H9 (cell line): Measurements from ENCODE around the gene MAST1. TPM values are rescaled to one million over a fixed set of nuclear protein-coding genes. Genes with fewer than 3 reads are reported as not detected.
A peak's percentile ranks its signal among the peaks of the same experiment; 100 is the strongest.

Source experiments
- DNase-seq: peaks from one replicate; pipeline ENCODE4 v3.0.0-alpha.2; 2017
- H2AFZ ChIP-seq: one replicate; pipeline ENCODE4 v1.6.1; 2013; ENCODE audit warnings: mild to moderate bottlenecking, low read length, control low read depth, moderate library complexity
- H2AK5ac ChIP-seq: 2 replicates; pipeline ENCODE4 v1.6.1; 2013; ENCODE audit warnings: low read length, control low read depth, mixed read lengths; ENCODE audit not compliant: insufficient read length
- H2BK120ac ChIP-seq: one replicate; pipeline ENCODE4 v1.6.1; 2013; ENCODE audit warnings: low read depth, mild to moderate bottlenecking, low read length, control low read depth, inconsistent platforms; ENCODE audit not compliant: poor library complexity, severe bottlenecking
- H2BK12ac ChIP-seq: 2 replicates; pipeline ENCODE4 v1.6.1; 2013; ENCODE audit warnings: low read length, control low read depth, mixed read lengths, low read depth; ENCODE audit not compliant: insufficient read length
- H2BK15ac ChIP-seq: 2 replicates; pipeline ENCODE4 v1.6.1; 2013; ENCODE audit warnings: low read depth, low read length, control low read depth
- H2BK20ac ChIP-seq: one replicate; pipeline ENCODE4 v1.6.1; 2013; ENCODE audit warnings: low read depth, mild to moderate bottlenecking, low read length, control low read depth, inconsistent platforms; ENCODE audit not compliant: poor library complexity, severe bottlenecking
- H2BK5ac ChIP-seq: 2 replicates; pipeline ENCODE4 v1.6.1; 2013; ENCODE audit warnings: low read length, control low read depth, mixed read lengths; ENCODE audit not compliant: insufficient read length
- H3K14ac ChIP-seq: 2 replicates; pipeline ENCODE4 v1.6.1; 2013; ENCODE audit warnings: low read length, control low read depth; ENCODE audit not compliant: insufficient read depth
- H3K18ac ChIP-seq: 2 replicates; pipeline ENCODE4 v1.6.1; 2013; ENCODE audit warnings: low read depth, mild to moderate bottlenecking, mixed read lengths, low read length, control low read depth; ENCODE audit not compliant: insufficient read length
- H3K23ac ChIP-seq: 2 replicates; pipeline ENCODE4 v1.6.1; 2013; ENCODE audit warnings: low read length, control low read depth, mixed read lengths, low read depth; ENCODE audit not compliant: insufficient read length
- H3K23me2 ChIP-seq: 2 replicates; pipeline ENCODE4 v1.6.1; 2013; ENCODE audit warnings: low read depth, mild to moderate bottlenecking, mixed read lengths, low read length, control low read depth; ENCODE audit not compliant: insufficient read length, poor library complexity, severe bottlenecking
- H3K27ac ChIP-seq: 2 replicates; pipeline ENCODE4 v1.5.1; 2013; ENCODE audit warnings: low read length, control low read depth, mixed read lengths, low read depth; ENCODE audit not compliant: insufficient read length
- H3K27me3 ChIP-seq: 2 replicates; pipeline ENCODE4 v1.6.1; 2013; ENCODE audit warnings: low read length, control low read depth, inconsistent platforms; ENCODE audit not compliant: insufficient read depth
- H3K4ac ChIP-seq: 2 replicates; pipeline ENCODE4 v1.6.1; 2013; ENCODE audit warnings: low read depth, mild to moderate bottlenecking, control low read depth, inconsistent platforms, low read length, moderate library complexity
- H3K4me1 ChIP-seq: 2 replicates; pipeline ENCODE4 v1.6.1; 2013; ENCODE audit warnings: low read length, control low read depth, inconsistent platforms; ENCODE audit not compliant: insufficient read depth
- H3K4me2 ChIP-seq: 2 replicates; pipeline ENCODE4 v1.6.1; 2013; ENCODE audit warnings: low read length, control low read depth, mixed read lengths; ENCODE audit not compliant: insufficient read length, insufficient read depth
- H3K56ac ChIP-seq: 2 replicates; pipeline ENCODE4 v1.6.1; 2013; ENCODE audit warnings: low read depth, mild to moderate bottlenecking, mixed read lengths, low read length, control low read depth; ENCODE audit not compliant: insufficient read length
- H3K79me1 ChIP-seq: 2 replicates; pipeline ENCODE4 v1.6.1; 2013; ENCODE audit warnings: low read depth, mild to moderate bottlenecking, moderate library complexity, low read length, control low read depth, inconsistent platforms; ENCODE audit not compliant: insufficient read depth, poor library complexity, severe bottlenecking
- H3K79me2 ChIP-seq: 2 replicates; pipeline ENCODE4 v1.6.1; 2013; ENCODE audit warnings: low read length, control low read depth, inconsistent platforms; ENCODE audit not compliant: insufficient read depth
- H3K9ac ChIP-seq: 2 replicates; pipeline ENCODE4 v1.6.1; 2013; ENCODE audit warnings: low read length, control low read depth, mixed read lengths; ENCODE audit not compliant: insufficient read length; ENCODE audit errors: extremely low read depth
- H3K9me3 ChIP-seq: one replicate; pipeline ENCODE4 v1.6.1; 2013; ENCODE audit warnings: low read depth, low read length, inconsistent platforms; ENCODE audit not compliant: control insufficient read depth
- H3T11ph ChIP-seq: one replicate; pipeline ENCODE4 v1.6.1; 2013; ENCODE audit warnings: mild to moderate bottlenecking, low read length, control low read depth, inconsistent platforms
- H4K20me1 ChIP-seq: one replicate; pipeline ENCODE4 v1.6.1; 2013; ENCODE audit not compliant: control insufficient read depth, insufficient read length, insufficient read depth
- H4K5ac ChIP-seq: 2 replicates; pipeline ENCODE4 v1.6.1; 2013; ENCODE audit warnings: low read depth, mild to moderate bottlenecking, mixed read lengths, low read length, control low read depth; ENCODE audit not compliant: insufficient read length
- H4K8ac ChIP-seq: replicated peaks from 2 replicates; pipeline ENCODE4 v1.6.1; 2013; ENCODE audit warnings: low read length, control low read depth, mixed read lengths, low read depth; ENCODE audit not compliant: insufficient read length
- H4K91ac ChIP-seq: 2 replicates; pipeline ENCODE4 v1.6.1; 2013; ENCODE audit warnings: low read depth, mild to moderate bottlenecking, moderate library complexity, mixed read lengths, low read length, control low read depth; ENCODE audit not compliant: insufficient read length
- H3K27ac Mint-ChIP-seq, 3 experiments: 2 replicates in 2 of 3; 3 replicates in 1 of 3; pipeline ENCODE4 v1.8.0; 2020 to 2021; ENCODE audit warnings: mixed read lengths in 3 of 3, mild to moderate bottlenecking in 1 of 3, moderate library complexity in 1 of 3
- H3K27me3 Mint-ChIP-seq: 2 replicates; pipeline ENCODE4 v1.8.0; 2021; ENCODE audit warnings: low read depth, mild to moderate bottlenecking, moderate library complexity, mixed read lengths
- H3K36me3 Mint-ChIP-seq, 3 experiments: 2 replicates in 2 of 3; 3 replicates in 1 of 3; pipeline ENCODE4 v1.8.0; 2020 to 2021; ENCODE audit warnings: low read depth in 3 of 3, mixed read lengths in 3 of 3; ENCODE audit not compliant: insufficient read depth in 1 of 3
- H3K4me1 Mint-ChIP-seq, 2 experiments: 2 replicates each; pipeline ENCODE4 v1.8.0; 2020; ENCODE audit warnings: mixed read lengths in 2 of 2
- H3K4me3 Mint-ChIP-seq, 2 experiments: 2 replicates in 1 of 2; 3 replicates in 1 of 2; pipeline ENCODE4 v1.8.0; 2020 to 2021; ENCODE audit warnings: mild to moderate bottlenecking in 2 of 2, mixed read lengths in 2 of 2, moderate library complexity in 1 of 2
- H3K9me3 Mint-ChIP-seq, 2 experiments: 2 replicates in 1 of 2; 3 replicates in 1 of 2; pipeline ENCODE4 v1.8.0; 2020; ENCODE audit warnings: mild to moderate bottlenecking in 2 of 2, mixed read lengths in 2 of 2, moderate library complexity in 1 of 2
- WGBS: extraction: QIAGEN DNeasy Blood & Tissue Kit; methylation state at CpG from one replicate; pipeline ENCODE4 v1.1.7; 2013; ENCODE audit warnings: missing lambda C conversion rate, low lambda C conversion rate, mixed read lengths; ENCODE audit not compliant: insufficient read length; ENCODE audit errors: extremely low coverage; 5-methylcytosine and 5-hydroxymethylcytosine counted together
- total RNA-seq: library from RNA; stranded (reverse); gene quantifications from 2 replicates; pipeline ENCODE4 v1.2.1, GENCODE V29; 2021
- TF ChIP-seq, protein P1 (sequence below): fragments of 200-600 bp; sonication (generic); conservative IDR thresholded peaks from 3 replicates; pipeline ENCODE4 v1.8.0; 2021; ENCODE audit warnings: antibody characterized with exemption, mild to moderate bottlenecking

MAST1 gene
- total RNA-seq, 1 experiment from 2014 or later, result 15.1 TPM

DNA sequence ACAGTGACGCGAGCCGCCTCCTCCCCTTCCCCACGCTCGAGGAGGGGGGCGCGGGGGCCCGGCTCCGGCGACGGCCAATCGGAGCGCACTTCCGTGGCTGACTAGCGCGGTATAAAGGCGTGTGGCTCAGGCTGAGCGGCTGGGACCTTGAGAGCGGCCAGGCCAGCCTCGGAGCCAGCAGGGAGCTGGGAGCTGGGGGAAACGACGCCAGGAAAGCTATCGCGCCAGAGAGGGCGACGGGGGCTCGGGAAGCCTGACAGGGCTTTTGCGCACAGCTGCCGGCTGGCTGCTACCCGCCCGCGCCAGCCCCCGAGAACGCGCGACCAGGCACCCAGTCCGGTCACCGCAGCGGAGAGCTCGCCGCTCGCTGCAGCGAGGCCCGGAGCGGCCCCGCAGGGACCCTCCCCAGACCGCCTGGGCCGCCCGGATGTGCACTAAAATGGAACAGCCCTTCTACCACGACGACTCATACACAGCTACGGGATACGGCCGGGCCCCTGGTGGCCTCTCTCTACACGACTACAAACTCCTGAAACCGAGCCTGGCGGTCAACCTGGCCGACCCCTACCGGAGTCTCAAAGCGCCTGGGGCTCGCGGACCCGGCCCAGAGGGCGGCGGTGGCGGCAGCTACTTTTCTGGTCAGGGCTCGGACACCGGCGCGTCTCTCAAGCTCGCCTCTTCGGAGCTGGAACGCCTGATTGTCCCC lies 46.8 kb upstream of the MAST1 start, which contains the start of gene JUNB:
Gene JUNB, plus strand, starts transcription at position 142 of the 706 bp plus-strand sequence. Its CDS starts 286 bp downstream, at position 428.
- Histone ChIP-seq H2AK5ac (no peak within 1 kb of the TSS), H4K8ac (no peak within 1 kb of the TSS), H3T11ph (no peak within 1 kb of the TSS), H3K14ac (peak within 1 kb of the TSS; percentile 92; the same call in 1 of the 2 replicates), H4K20me1 (no peaks in the 10 kb centered on the region), H3K4ac (no peak within 1 kb of the TSS), H3K79me2 (no peaks in the 10 kb centered on the region), H3K79me1 (no peaks in the 10 kb centered on the region), H3K9me3 (no peaks in the 10 kb centered on the region), H3K56ac (no peak within 1 kb of the TSS), H3K4me1 (peaks cover 2% of the 10 kb centered on the region; the same call in 1 of the 2 replicates), H4K5ac (no peak within 1 kb of the TSS), H4K91ac (no peak within 1 kb of the TSS), H3K4me2 (peak within 1 kb of the TSS; percentile 48), H2BK20ac (no peak within 1 kb of the TSS), H3K27ac (no peak within 1 kb of the TSS), H3K27me3 (no peaks in the 10 kb centered on the region; the same call in 1 of the 2 replicates), H3K9ac (peak within 1 kb of the TSS; percentile 6), H2BK12ac (no peak within 1 kb of the TSS), H2BK15ac (no peak within 1 kb of the TSS; the same call in 1 of the 2 replicates), H3K18ac (peak within 1 kb of the TSS; percentile 82), H3K23me2 (peaks cover 37% of the 10 kb centered on the region), H2BK120ac (no peak within 1 kb of the TSS), H3K23ac (no peak within 1 kb of the TSS), H2BK5ac (no peak within 1 kb of the TSS), H2AFZ (no peak within 1 kb of the TSS)
- Mint-ChIP-seq H3K4me3 (peak within 1 kb of the TSS; percentile 85 to 87), H3K4me1 (peaks cover 40 to 41% of the 10 kb centered on the region in 2 experiments), H3K27me3 (peaks cover 8% of the 10 kb centered on the region), H3K36me3 (peaks cover 0 to under 1% (median 0%) of the 10 kb centered on the region in 3 experiments; a peak in 2 of 7 replicates), H3K9me3 (no peaks in the 10 kb centered on the region), H3K27ac (peak within 1 kb of the TSS in 2 of 3 experiments; percentile 73 to 90; a peak in 4 of 7 replicates)
- WGBS, result no CpG with 5 or more reads among the region's 73 CpGs
- TF ChIP-seq, protein P1, sequence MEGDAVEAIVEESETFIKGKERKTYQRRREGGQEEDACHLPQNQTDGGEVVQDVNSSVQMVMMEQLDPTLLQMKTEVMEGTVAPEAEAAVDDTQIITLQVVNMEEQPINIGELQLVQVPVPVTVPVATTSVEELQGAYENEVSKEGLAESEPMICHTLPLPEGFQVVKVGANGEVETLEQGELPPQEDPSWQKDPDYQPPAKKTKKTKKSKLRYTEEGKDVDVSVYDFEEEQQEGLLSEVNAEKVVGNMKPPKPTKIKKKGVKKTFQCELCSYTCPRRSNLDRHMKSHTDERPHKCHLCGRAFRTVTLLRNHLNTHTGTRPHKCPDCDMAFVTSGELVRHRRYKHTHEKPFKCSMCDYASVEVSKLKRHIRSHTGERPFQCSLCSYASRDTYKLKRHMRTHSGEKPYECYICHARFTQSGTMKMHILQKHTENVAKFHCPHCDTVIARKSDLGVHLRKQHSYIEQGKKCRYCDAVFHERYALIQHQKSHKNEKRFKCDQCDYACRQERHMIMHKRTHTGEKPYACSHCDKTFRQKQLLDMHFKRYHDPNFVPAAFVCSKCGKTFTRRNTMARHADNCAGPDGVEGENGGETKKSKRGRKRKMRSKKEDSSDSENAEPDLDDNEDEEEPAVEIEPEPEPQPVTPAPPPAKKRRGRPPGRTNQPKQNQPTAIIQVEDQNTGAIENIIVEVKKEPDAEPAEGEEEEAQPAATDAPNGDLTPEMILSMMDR, result no peak
- DNase-seq, result peak; percentile 89
